H9 (cell line): ENCODE measurements around the gene LETM1. TPM values are rescaled to one million over a fixed set of nuclear protein-coding genes. Genes with fewer than 3 reads are reported as not detected.

Source experiments
- DNase-seq: peaks from one replicate; pipeline ENCODE4 v3.0.0-alpha.2; 2017
- H2AFZ ChIP-seq: one replicate; pipeline ENCODE4 v1.6.1; 2013; ENCODE audit warnings: mild to moderate bottlenecking, low read length, control low read depth, moderate library complexity
- H2AK5ac ChIP-seq: 2 replicates; pipeline ENCODE4 v1.6.1; 2013; ENCODE audit warnings: low read length, control low read depth, mixed read lengths; ENCODE audit not compliant: insufficient read length
- H2BK120ac ChIP-seq: one replicate; pipeline ENCODE4 v1.6.1; 2013; ENCODE audit warnings: low read depth, mild to moderate bottlenecking, low read length, control low read depth, inconsistent platforms; ENCODE audit not compliant: poor library complexity, severe bottlenecking
- H2BK12ac ChIP-seq: 2 replicates; pipeline ENCODE4 v1.6.1; 2013; ENCODE audit warnings: low read length, control low read depth, mixed read lengths, low read depth; ENCODE audit not compliant: insufficient read length
- H2BK15ac ChIP-seq: 2 replicates; pipeline ENCODE4 v1.6.1; 2013; ENCODE audit warnings: low read depth, low read length, control low read depth
- H2BK20ac ChIP-seq: one replicate; pipeline ENCODE4 v1.6.1; 2013; ENCODE audit warnings: low read depth, mild to moderate bottlenecking, low read length, control low read depth, inconsistent platforms; ENCODE audit not compliant: poor library complexity, severe bottlenecking
- H2BK5ac ChIP-seq: 2 replicates; pipeline ENCODE4 v1.6.1; 2013; ENCODE audit warnings: low read length, control low read depth, mixed read lengths; ENCODE audit not compliant: insufficient read length
- H3K14ac ChIP-seq: 2 replicates; pipeline ENCODE4 v1.6.1; 2013; ENCODE audit warnings: low read length, control low read depth; ENCODE audit not compliant: insufficient read depth
- H3K18ac ChIP-seq: 2 replicates; pipeline ENCODE4 v1.6.1; 2013; ENCODE audit warnings: low read depth, mild to moderate bottlenecking, mixed read lengths, low read length, control low read depth; ENCODE audit not compliant: insufficient read length
- H3K23ac ChIP-seq: 2 replicates; pipeline ENCODE4 v1.6.1; 2013; ENCODE audit warnings: low read length, control low read depth, mixed read lengths, low read depth; ENCODE audit not compliant: insufficient read length
- H3K23me2 ChIP-seq: 2 replicates; pipeline ENCODE4 v1.6.1; 2013; ENCODE audit warnings: low read depth, mild to moderate bottlenecking, mixed read lengths, low read length, control low read depth; ENCODE audit not compliant: insufficient read length, poor library complexity, severe bottlenecking
- H3K27ac ChIP-seq: 2 replicates; pipeline ENCODE4 v1.5.1; 2013; ENCODE audit warnings: low read length, control low read depth, mixed read lengths, low read depth; ENCODE audit not compliant: insufficient read length
- H3K27me3 ChIP-seq: 2 replicates; pipeline ENCODE4 v1.6.1; 2013; ENCODE audit warnings: low read length, control low read depth, inconsistent platforms; ENCODE audit not compliant: insufficient read depth
- H3K4ac ChIP-seq: 2 replicates; pipeline ENCODE4 v1.6.1; 2013; ENCODE audit warnings: low read depth, mild to moderate bottlenecking, control low read depth, inconsistent platforms, low read length, moderate library complexity
- H3K4me1 ChIP-seq: 2 replicates; pipeline ENCODE4 v1.6.1; 2013; ENCODE audit warnings: low read length, control low read depth, inconsistent platforms; ENCODE audit not compliant: insufficient read depth
- H3K4me2 ChIP-seq: 2 replicates; pipeline ENCODE4 v1.6.1; 2013; ENCODE audit warnings: low read length, control low read depth, mixed read lengths; ENCODE audit not compliant: insufficient read length, insufficient read depth
- H3K56ac ChIP-seq: 2 replicates; pipeline ENCODE4 v1.6.1; 2013; ENCODE audit warnings: low read depth, mild to moderate bottlenecking, mixed read lengths, low read length, control low read depth; ENCODE audit not compliant: insufficient read length
- H3K79me1 ChIP-seq: 2 replicates; pipeline ENCODE4 v1.6.1; 2013; ENCODE audit warnings: low read depth, mild to moderate bottlenecking, moderate library complexity, low read length, control low read depth, inconsistent platforms; ENCODE audit not compliant: insufficient read depth, poor library complexity, severe bottlenecking
- H3K79me2 ChIP-seq: 2 replicates; pipeline ENCODE4 v1.6.1; 2013; ENCODE audit warnings: low read length, control low read depth, inconsistent platforms; ENCODE audit not compliant: insufficient read depth
- H3K9ac ChIP-seq: 2 replicates; pipeline ENCODE4 v1.6.1; 2013; ENCODE audit warnings: low read length, control low read depth, mixed read lengths; ENCODE audit not compliant: insufficient read length; ENCODE audit errors: extremely low read depth
- H3K9me3 ChIP-seq: one replicate; pipeline ENCODE4 v1.6.1; 2013; ENCODE audit warnings: low read depth, low read length, inconsistent platforms; ENCODE audit not compliant: control insufficient read depth
- H3T11ph ChIP-seq: one replicate; pipeline ENCODE4 v1.6.1; 2013; ENCODE audit warnings: mild to moderate bottlenecking, low read length, control low read depth, inconsistent platforms
- H4K20me1 ChIP-seq: one replicate; pipeline ENCODE4 v1.6.1; 2013; ENCODE audit not compliant: control insufficient read depth, insufficient read length, insufficient read depth
- H4K5ac ChIP-seq: 2 replicates; pipeline ENCODE4 v1.6.1; 2013; ENCODE audit warnings: low read depth, mild to moderate bottlenecking, mixed read lengths, low read length, control low read depth; ENCODE audit not compliant: insufficient read length
- H4K8ac ChIP-seq: replicated peaks from 2 replicates; pipeline ENCODE4 v1.6.1; 2013; ENCODE audit warnings: low read length, control low read depth, mixed read lengths, low read depth; ENCODE audit not compliant: insufficient read length
- H4K91ac ChIP-seq: 2 replicates; pipeline ENCODE4 v1.6.1; 2013; ENCODE audit warnings: low read depth, mild to moderate bottlenecking, moderate library complexity, mixed read lengths, low read length, control low read depth; ENCODE audit not compliant: insufficient read length
- H3K27ac Mint-ChIP-seq, 3 experiments: 2 replicates in 2 of 3; 3 replicates in 1 of 3; pipeline ENCODE4 v1.8.0; 2020 to 2021; ENCODE audit warnings: mixed read lengths in 3 of 3, mild to moderate bottlenecking in 1 of 3, moderate library complexity in 1 of 3
- H3K27me3 Mint-ChIP-seq: 2 replicates; pipeline ENCODE4 v1.8.0; 2021; ENCODE audit warnings: low read depth, mild to moderate bottlenecking, moderate library complexity, mixed read lengths
- H3K36me3 Mint-ChIP-seq, 3 experiments: 2 replicates in 2 of 3; 3 replicates in 1 of 3; pipeline ENCODE4 v1.8.0; 2020 to 2021; ENCODE audit warnings: low read depth in 3 of 3, mixed read lengths in 3 of 3; ENCODE audit not compliant: insufficient read depth in 1 of 3
- H3K4me1 Mint-ChIP-seq, 2 experiments: 2 replicates each; pipeline ENCODE4 v1.8.0; 2020; ENCODE audit warnings: mixed read lengths in 2 of 2
- H3K4me3 Mint-ChIP-seq, 2 experiments: 2 replicates in 1 of 2; 3 replicates in 1 of 2; pipeline ENCODE4 v1.8.0; 2020 to 2021; ENCODE audit warnings: mild to moderate bottlenecking in 2 of 2, mixed read lengths in 2 of 2, moderate library complexity in 1 of 2
- H3K9me3 Mint-ChIP-seq, 2 experiments: 2 replicates in 1 of 2; 3 replicates in 1 of 2; pipeline ENCODE4 v1.8.0; 2020; ENCODE audit warnings: mild to moderate bottlenecking in 2 of 2, mixed read lengths in 2 of 2, moderate library complexity in 1 of 2
- WGBS: extraction: QIAGEN DNeasy Blood & Tissue Kit; methylation state at CpG from one replicate; pipeline ENCODE4 v1.1.7; 2013; ENCODE audit warnings: missing lambda C conversion rate, low lambda C conversion rate, mixed read lengths; ENCODE audit not compliant: insufficient read length; ENCODE audit errors: extremely low coverage; 5-methylcytosine and 5-hydroxymethylcytosine counted together
- total RNA-seq: library from RNA; stranded (reverse); gene quantifications from 2 replicates; pipeline ENCODE4 v1.2.1, GENCODE V29; 2021
- TF ChIP-seq, protein P1 (sequence below): fragments of 200-600 bp; sonication (generic); conservative IDR thresholded peaks from 3 replicates; pipeline ENCODE4 v1.8.0; 2021; ENCODE audit warnings: antibody characterized with exemption, mild to moderate bottlenecking

Gene LETM1
- total RNA-seq, 1 experiment from 2014 or later: 43.4 TPM

DNA sequence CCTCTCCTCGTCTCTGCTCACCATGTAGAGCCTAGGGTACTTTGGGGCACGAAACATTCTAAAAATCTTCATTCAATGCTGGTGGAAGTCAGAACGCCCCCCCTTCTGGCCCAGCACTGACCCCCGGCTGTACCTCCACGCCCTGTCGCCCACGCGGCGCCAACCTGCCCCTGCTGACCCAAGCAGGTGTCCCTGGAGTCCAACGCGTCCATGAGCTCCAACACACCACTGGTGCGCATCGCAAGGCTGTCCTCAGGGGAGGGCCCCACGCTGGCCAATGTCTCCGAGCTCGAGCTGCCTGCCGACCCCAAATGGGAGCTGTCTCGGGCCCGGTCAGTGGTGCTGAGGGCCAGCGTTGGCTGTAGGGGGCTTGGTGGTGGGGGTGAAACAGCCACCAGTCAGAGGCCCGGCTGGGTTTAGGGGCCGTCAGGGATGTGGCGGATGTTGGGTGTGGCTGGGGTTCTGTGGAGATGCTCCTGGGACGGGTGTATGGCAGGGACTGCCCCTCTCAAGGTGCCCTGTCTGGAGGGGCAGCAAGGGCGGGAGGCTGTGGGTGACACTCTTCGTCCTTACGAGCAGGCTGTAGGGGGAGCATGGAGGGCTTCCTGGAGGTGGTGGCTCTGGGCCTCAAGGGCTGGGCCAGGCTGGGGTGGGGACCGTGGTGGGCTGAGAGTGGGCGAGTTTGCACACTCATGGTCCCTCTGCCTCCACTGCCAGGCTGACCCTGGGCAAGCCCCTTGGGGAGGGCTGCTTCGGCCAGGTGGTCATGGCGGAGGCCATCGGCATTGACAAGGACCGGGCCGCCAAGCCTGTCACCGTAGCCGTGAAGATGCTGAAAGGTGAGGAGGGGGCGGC lies 51.1 kb downstream of the LETM1 start:
- Histone ChIP-seq H3K79me2 (no peaks in the 10 kb centered on the region), H3K27ac (no peak overlapping the region), H2AK5ac (no peak overlapping the region), H3K4me2 (no peak overlapping the region), H2BK120ac (no peak overlapping the region), H3K4ac (no peak overlapping the region), H2BK5ac (no peak overlapping the region), H3K14ac (no peak overlapping the region; the same call in 1 of the 2 replicates), H2BK12ac (no peak overlapping the region), H3K79me1 (no peaks in the 10 kb centered on the region), H2AFZ (no peak overlapping the region), H3K9ac (no peak overlapping the region), H3K23me2 (no peaks in the 10 kb centered on the region), H3K4me1 (no peaks in the 10 kb centered on the region), H3T11ph (no peak overlapping the region), H2BK20ac (no peak overlapping the region), H3K27me3 (no peaks in the 10 kb centered on the region), H4K8ac (no peak overlapping the region), H3K23ac (no peak overlapping the region), H4K91ac (no peak overlapping the region), H4K5ac (no peak overlapping the region), H3K18ac (no peak overlapping the region), H4K20me1 (no peaks in the 10 kb centered on the region), H3K9me3 (no peaks in the 10 kb centered on the region), H3K56ac (no peak overlapping the region), H2BK15ac (no peak overlapping the region)
- Mint-ChIP-seq H3K4me3 (no peak overlapping the region; a peak in 1 of 5 replicates), H3K27ac (no peak overlapping the region), H3K27me3 (no peaks in the 10 kb centered on the region), H3K4me1 (no peaks in the 10 kb centered on the region), H3K9me3 (no peaks in the 10 kb centered on the region), H3K36me3 (peaks cover 0 to 34% (median 33%) of the 10 kb centered on the region in 3 experiments; a peak in 4 of 7 replicates)
- DNase-seq: no peak
- TF ChIP-seq, protein P1, sequence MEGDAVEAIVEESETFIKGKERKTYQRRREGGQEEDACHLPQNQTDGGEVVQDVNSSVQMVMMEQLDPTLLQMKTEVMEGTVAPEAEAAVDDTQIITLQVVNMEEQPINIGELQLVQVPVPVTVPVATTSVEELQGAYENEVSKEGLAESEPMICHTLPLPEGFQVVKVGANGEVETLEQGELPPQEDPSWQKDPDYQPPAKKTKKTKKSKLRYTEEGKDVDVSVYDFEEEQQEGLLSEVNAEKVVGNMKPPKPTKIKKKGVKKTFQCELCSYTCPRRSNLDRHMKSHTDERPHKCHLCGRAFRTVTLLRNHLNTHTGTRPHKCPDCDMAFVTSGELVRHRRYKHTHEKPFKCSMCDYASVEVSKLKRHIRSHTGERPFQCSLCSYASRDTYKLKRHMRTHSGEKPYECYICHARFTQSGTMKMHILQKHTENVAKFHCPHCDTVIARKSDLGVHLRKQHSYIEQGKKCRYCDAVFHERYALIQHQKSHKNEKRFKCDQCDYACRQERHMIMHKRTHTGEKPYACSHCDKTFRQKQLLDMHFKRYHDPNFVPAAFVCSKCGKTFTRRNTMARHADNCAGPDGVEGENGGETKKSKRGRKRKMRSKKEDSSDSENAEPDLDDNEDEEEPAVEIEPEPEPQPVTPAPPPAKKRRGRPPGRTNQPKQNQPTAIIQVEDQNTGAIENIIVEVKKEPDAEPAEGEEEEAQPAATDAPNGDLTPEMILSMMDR: no peak
- WGBS: no CpG with 5 or more reads among the region's 37 CpGs
